Mesendoderm (in vitro differentiated cells): ENCODE results near the gene AGTRAP.
A peak's percentile ranks its signal among the peaks of the same experiment; 100 is the strongest.

ENCODE experiments used
- DNase-seq: peaks from one replicate; pipeline ENCODE4 v3.0.0; 2013
- H2AK5ac ChIP-seq: 2 replicates; pipeline ENCODE4 v1.6.1; 2013; ENCODE audit warnings: low read length, inconsistent platforms
- H2BK120ac ChIP-seq: 2 replicates; pipeline ENCODE4 v1.6.1; 2013; ENCODE audit warnings: low read depth, mild to moderate bottlenecking, low read length, moderate library complexity, mixed read lengths
- H2BK15ac ChIP-seq: replicated peaks from 2 replicates; pipeline ENCODE4 v1.6.1; 2013; ENCODE audit warnings: low read depth, mild to moderate bottlenecking, moderate library complexity
- H2BK5ac ChIP-seq: 2 replicates; pipeline ENCODE4 v1.6.1; 2013; ENCODE audit warnings: low read length, inconsistent platforms
- H3K18ac ChIP-seq: 2 replicates; pipeline ENCODE4 v1.6.1; 2013; ENCODE audit warnings: mild to moderate bottlenecking, low read length, mixed read lengths
- H3K23ac ChIP-seq: one replicate; pipeline ENCODE4 v1.6.1; 2013; ENCODE audit warnings: low read length
- H3K27ac ChIP-seq: 2 replicates; pipeline ENCODE4 v1.5.1; 2013; ENCODE audit warnings: low read depth, mild to moderate bottlenecking, inconsistent platforms, low read length, moderate library complexity
- H3K27me3 ChIP-seq: 2 replicates; pipeline ENCODE4 v1.6.1; 2013; ENCODE audit warnings: low read length, control low read depth, mild to moderate bottlenecking, inconsistent platforms; ENCODE audit not compliant: insufficient read depth, poor library complexity
- H3K36me3 ChIP-seq: 2 replicates; pipeline ENCODE4 v1.6.1; 2013; ENCODE audit warnings: low read length, inconsistent platforms; ENCODE audit not compliant: control insufficient read depth, insufficient read depth
- H3K4ac ChIP-seq: one replicate; pipeline ENCODE4 v1.6.1; 2013; ENCODE audit warnings: low read depth, mild to moderate bottlenecking, low read length, moderate library complexity
- H3K4me1 ChIP-seq: 2 replicates; pipeline ENCODE4 v1.6.1; 2013; ENCODE audit warnings: low read depth, low read length, inconsistent platforms; ENCODE audit not compliant: control insufficient read depth
- H3K4me2 ChIP-seq: 2 replicates; pipeline ENCODE4 v1.6.1; 2013; ENCODE audit warnings: low read length
- H3K4me3 ChIP-seq: 2 replicates; pipeline ENCODE4 v1.5.1; 2013; ENCODE audit warnings: mild to moderate bottlenecking, low read length
- H3K56ac ChIP-seq: one replicate; pipeline ENCODE4 v1.6.1; 2013; ENCODE audit warnings: low read length
- H3K79me1 ChIP-seq: 2 replicates; pipeline ENCODE4 v1.6.1; 2013; ENCODE audit warnings: low read length, inconsistent platforms
- H3K79me2 ChIP-seq: 2 replicates; pipeline ENCODE4 v1.6.1; 2013; ENCODE audit warnings: mild to moderate bottlenecking, low read length; ENCODE audit not compliant: control insufficient read depth, insufficient read depth
- H3K9ac ChIP-seq: 2 replicates; pipeline ENCODE4 v1.6.1; 2013; ENCODE audit warnings: low read length, inconsistent platforms
- H4K5ac ChIP-seq: one replicate; pipeline ENCODE4 v1.6.1; 2013; ENCODE audit warnings: low read length
- H4K8ac ChIP-seq: one replicate; pipeline ENCODE4 v1.6.1; 2013; ENCODE audit warnings: low read depth, mild to moderate bottlenecking, control low read depth, low read length, moderate library complexity
- WGBS: extraction: QIAGEN DNeasy Blood & Tissue Kit; methylation state at CpG from one replicate; pipeline ENCODE4 v1.1.7; 2013; ENCODE audit warnings: low lambda C conversion rate, missing lambda C conversion rate; ENCODE audit not compliant: insufficient coverage; ENCODE audit errors: extremely low coverage; 5-methylcytosine and 5-hydroxymethylcytosine counted together

AGTRAP gene

GRCh38 chr1:11708554-11709350 lies 27.2 kb upstream of the AGTRAP start:
- Histone ChIP-seq H3K79me2 (no peaks in the 10 kb centered on the region), H3K18ac (no peak overlapping the region), H3K56ac (no peak overlapping the region), H4K5ac (no peak overlapping the region), H3K27me3 (no peaks in the 10 kb centered on the region), H3K4me1 (peaks cover 8% of the 10 kb centered on the region), H3K79me1 (no peaks in the 10 kb centered on the region), H3K27ac (no peak overlapping the region), H3K4me2 (no peak overlapping the region), H3K23ac (no peak overlapping the region), H2BK5ac (no peak overlapping the region), H2BK15ac (no peak overlapping the region), H3K36me3 (no peaks in the 10 kb centered on the region), H2AK5ac (no peak overlapping the region), H2BK120ac (no peak overlapping the region), H4K8ac (no peak overlapping the region), H3K4ac (no peak overlapping the region), H3K9ac (no peak overlapping the region), H3K4me3 (no peak overlapping the region)
- no CpG with 5 or more reads among the region's 11 CpGs for WGBS
- DNase-seq = no peak

- Histone ChIP-seq H3K27ac (no peak overlapping the region), H3K4me1 (peaks cover 6% of the 10 kb centered on the region), H3K4me2 (no peak overlapping the region), H2BK15ac (no peak overlapping the region), H3K27me3 (no peaks in the 10 kb centered on the region), H3K23ac (no peak overlapping the region), H2BK5ac (no peak overlapping the region), H3K79me2 (no peaks in the 10 kb centered on the region), H4K8ac (no peak overlapping the region), H4K5ac (no peak overlapping the region), H3K4ac (no peak overlapping the region), H3K56ac (peak overlapping the region; percentile 50), H3K18ac (no peak overlapping the region), H3K9ac (no peak overlapping the region), H3K36me3 (no peaks in the 10 kb centered on the region), H2AK5ac (no peak overlapping the region), H2BK120ac (no peak overlapping the region), H3K4me3 (no peak overlapping the region), H3K79me1 (no peaks in the 10 kb centered on the region)
- no CpG with 5 or more reads among the region's 5 CpGs for WGBS
- DNase-seq = no peak
Measured at GRCh38 chr1:11711490-11711889, 24.4 kb upstream of the AGTRAP start.

- Histone ChIP-seq H3K23ac (no peak overlapping the region), H3K4me1 (peaks cover 5% of the 10 kb centered on the region), H2BK5ac (no peak overlapping the region), H2AK5ac (no peak overlapping the region), H3K36me3 (no peaks in the 10 kb centered on the region), H3K79me1 (no peaks in the 10 kb centered on the region), H2BK15ac (no peak overlapping the region), H3K56ac (no peak overlapping the region), H4K5ac (no peak overlapping the region), H2BK120ac (no peak overlapping the region), H3K27me3 (no peaks in the 10 kb centered on the region), H4K8ac (no peak overlapping the region), H3K9ac (no peak overlapping the region), H3K79me2 (no peaks in the 10 kb centered on the region), H3K4ac (no peak overlapping the region), H3K4me2 (no peak overlapping the region), H3K4me3 (no peak overlapping the region), H3K18ac (no peak overlapping the region), H3K27ac (no peak overlapping the region)
- no CpG with 5 or more reads among the region's 8 CpGs for WGBS
- no peak for DNase-seq
Measured at GRCh38 chr1:11712285-11712684, 23.7 kb upstream of the AGTRAP start.

GRCh38 chr1:11713095-11713494 lies 22.8 kb upstream of the AGTRAP start:
- Histone ChIP-seq H3K27ac (no peak overlapping the region), H3K9ac (no peak overlapping the region), H3K4me3 (no peak overlapping the region), H2BK5ac (no peak overlapping the region), H4K8ac (no peak overlapping the region), H3K27me3 (no peaks in the 10 kb centered on the region), H3K4ac (no peak overlapping the region), H3K4me2 (no peak overlapping the region), H3K23ac (no peak overlapping the region), H4K5ac (no peak overlapping the region), H3K56ac (no peak overlapping the region), H3K36me3 (no peaks in the 10 kb centered on the region), H2BK15ac (no peak overlapping the region), H3K79me1 (no peaks in the 10 kb centered on the region), H3K4me1 (no peaks in the 10 kb centered on the region), H2BK120ac (no peak overlapping the region), H2AK5ac (no peak overlapping the region), H3K79me2 (no peaks in the 10 kb centered on the region), H3K18ac (no peak overlapping the region)
- DNase-seq = no peak
- WGBS = no CpG with 5 or more reads among the region's 11 CpGs

- no peak for DNase-seq
- Histone ChIP-seq H3K4me3 (no peak overlapping the region), H3K4ac (no peak overlapping the region), H3K36me3 (no peaks in the 10 kb centered on the region), H3K79me2 (no peaks in the 10 kb centered on the region), H2BK15ac (no peak overlapping the region), H4K8ac (no peak overlapping the region), H2AK5ac (no peak overlapping the region), H3K27ac (no peak overlapping the region), H3K23ac (no peak overlapping the region), H2BK120ac (no peak overlapping the region), H3K56ac (no peak overlapping the region), H3K4me1 (no peaks in the 10 kb centered on the region), H2BK5ac (no peak overlapping the region), H3K4me2 (no peak overlapping the region), H3K27me3 (no peaks in the 10 kb centered on the region), H3K9ac (no peak overlapping the region), H3K79me1 (no peaks in the 10 kb centered on the region), H4K5ac (no peak overlapping the region), H3K18ac (no peak overlapping the region)
- no CpG with 5 or more reads among the region's 24 CpGs for WGBS
Measured at GRCh38 chr1:11714831-11715575, 20.9 kb upstream of the AGTRAP start.
